ENCODE measurements around the gene E2F4. TPM values are rescaled to one million over a fixed set of nuclear protein-coding genes. Genes with fewer than 3 reads are reported as not detected.

E2F4 gene
- total and polyA plus RNA-seq, 2 donors, result 46.9 to 47.7 TPM

GRCh38 chr16:67208154-67208896, 16.4 kb downstream of the E2F4 start:
- Histone ChIP-seq H3K9me3 (ENCODE audit: control insufficient read depth in 2 of 2, insufficient read depth in 1 of 2, low read length in 1 of 2) (no peaks in the 10 kb centered on the region), H3K27ac (ENCODE audit: low read depth in 1 of 2, low read length in 1 of 2) (no peak overlapping the region), H3K4me1 (ENCODE audit: control insufficient read depth in 2 of 2, insufficient read depth in 2 of 2, low read length in 2 of 2) (no peaks in the 10 kb centered on the region), H3K4me3 (ENCODE audit: low read length in 2 of 2) (no peak overlapping the region), H3K27me3 (ENCODE audit: control insufficient read depth in 2 of 2, insufficient read depth in 1 of 2, low read length in 1 of 2) (no peaks in the 10 kb centered on the region), H3K36me3 (ENCODE audit: control insufficient read depth in 2 of 2, insufficient read depth in 2 of 2, low read length in 1 of 2) (peaks cover 12% of the 10 kb centered on the region in 2 donors)
- DNase-seq (ENCODE audit: low read depth in 6 of 9, low spot score in 9 of 9), result no peak
- whole genome bisulfite sequencing, result 97% methylated on average over 11 of the region's 11 CpGs

- no peaks in the 10 kb centered on the region for H3K9me3 ChIP-seq (ENCODE audit: control insufficient read depth in 2 of 2, insufficient read depth in 1 of 2, low read length in 1 of 2)
- DNase-seq (ENCODE audit: low read depth in 6 of 9, low spot score in 9 of 9), result no peak
- no peaks in the 10 kb centered on the region for H3K27me3 ChIP-seq (ENCODE audit: control insufficient read depth in 2 of 2, insufficient read depth in 1 of 2, low read length in 1 of 2)
- WGBS, result 96% methylated on average over 8 of the region's 8 CpGs
- no peaks in the 10 kb centered on the region for H3K4me1 ChIP-seq (ENCODE audit: control insufficient read depth in 2 of 2, insufficient read depth in 2 of 2, low read length in 2 of 2)
- H3K4me3 ChIP-seq (ENCODE audit: low read length in 2 of 2), result no peak overlapping the region
- peaks cover 0 to 6% of the 10 kb centered on the region in 2 donors for H3K36me3 ChIP-seq (ENCODE audit: control insufficient read depth in 2 of 2, insufficient read depth in 2 of 2, low read length in 1 of 2)
- no peak overlapping the region for H3K27ac ChIP-seq (ENCODE audit: low read depth in 1 of 2, low read length in 1 of 2)
Measured at GRCh38 chr16:67209565-67209964, 17.6 kb downstream of the E2F4 start.

- WGBS, result 97% methylated on average over 25 of the region's 25 CpGs
- H3K36me3 ChIP-seq (ENCODE audit: control insufficient read depth in 2 of 2, insufficient read depth in 2 of 2, low read length in 1 of 2), result peaks cover 0 to 6% of the 10 kb centered on the region in 2 donors
- DNase-seq (ENCODE audit: low read depth in 6 of 9, low spot score in 9 of 9), result no peak
- no peak overlapping the region for H3K4me3 ChIP-seq (ENCODE audit: low read length in 2 of 2)
- no peak overlapping the region for H3K27ac ChIP-seq (ENCODE audit: low read depth in 1 of 2, low read length in 1 of 2)
- no peaks in the 10 kb centered on the region for H3K9me3 ChIP-seq (ENCODE audit: control insufficient read depth in 2 of 2, insufficient read depth in 1 of 2, low read length in 1 of 2)
- H3K4me1 ChIP-seq (ENCODE audit: control insufficient read depth in 2 of 2, insufficient read depth in 2 of 2, low read length in 2 of 2), result no peaks in the 10 kb centered on the region
- H3K27me3 ChIP-seq (ENCODE audit: control insufficient read depth in 2 of 2, insufficient read depth in 1 of 2, low read length in 1 of 2), result no peaks in the 10 kb centered on the region
Measured at GRCh38 chr16:67210069-67210937, 18.3 kb downstream of the E2F4 start.

GRCh38 chr16:67211674-67212073, 19.7 kb downstream of the E2F4 start:
- Histone ChIP-seq H3K4me3 (ENCODE audit: low read length in 2 of 2) (no peak overlapping the region), H3K9me3 (ENCODE audit: control insufficient read depth in 2 of 2, insufficient read depth in 1 of 2, low read length in 1 of 2) (no peaks in the 10 kb centered on the region), H3K27ac (ENCODE audit: low read depth in 1 of 2, low read length in 1 of 2) (no peak overlapping the region), H3K4me1 (ENCODE audit: control insufficient read depth in 2 of 2, insufficient read depth in 2 of 2, low read length in 2 of 2) (no peaks in the 10 kb centered on the region), H3K27me3 (ENCODE audit: control insufficient read depth in 2 of 2, insufficient read depth in 1 of 2, low read length in 1 of 2) (no peaks in the 10 kb centered on the region), H3K36me3 (ENCODE audit: control insufficient read depth in 2 of 2, insufficient read depth in 2 of 2, low read length in 1 of 2) (peaks cover 0 to under 1% of the 10 kb centered on the region in 2 donors)
- WGBS, result 93% methylated on average over 7 of the region's 7 CpGs
- DNase-seq (ENCODE audit: low read depth in 6 of 9, low spot score in 9 of 9), result no peak

GRCh38 chr16:67212766-67213165, 20.8 kb downstream of the E2F4 start:
- no peak for DNase-seq (ENCODE audit: low read depth in 6 of 9, low spot score in 9 of 9)
- Histone ChIP-seq H3K4me1 (ENCODE audit: control insufficient read depth in 2 of 2, insufficient read depth in 2 of 2, low read length in 2 of 2) (no peaks in the 10 kb centered on the region), H3K9me3 (ENCODE audit: control insufficient read depth in 2 of 2, insufficient read depth in 1 of 2, low read length in 1 of 2) (no peaks in the 10 kb centered on the region), H3K27me3 (ENCODE audit: control insufficient read depth in 2 of 2, insufficient read depth in 1 of 2, low read length in 1 of 2) (no peaks in the 10 kb centered on the region), H3K27ac (ENCODE audit: low read depth in 1 of 2, low read length in 1 of 2) (no peak overlapping the region), H3K4me3 (ENCODE audit: low read length in 2 of 2) (no peak overlapping the region), H3K36me3 (ENCODE audit: control insufficient read depth in 2 of 2, insufficient read depth in 2 of 2, low read length in 1 of 2) (no peaks in the 10 kb centered on the region)

GRCh38 chr16:67213197-67214019, 21.5 kb downstream of the E2F4 start:
- Histone ChIP-seq H3K4me3 (ENCODE audit: low read length in 2 of 2) (no peak overlapping the region), H3K27me3 (ENCODE audit: control insufficient read depth in 2 of 2, insufficient read depth in 1 of 2, low read length in 1 of 2) (no peaks in the 10 kb centered on the region), H3K27ac (ENCODE audit: low read depth in 1 of 2, low read length in 1 of 2) (no peak overlapping the region), H3K36me3 (ENCODE audit: control insufficient read depth in 2 of 2, insufficient read depth in 2 of 2, low read length in 1 of 2) (no peaks in the 10 kb centered on the region), H3K9me3 (ENCODE audit: control insufficient read depth in 2 of 2, insufficient read depth in 1 of 2, low read length in 1 of 2) (no peaks in the 10 kb centered on the region), H3K4me1 (ENCODE audit: control insufficient read depth in 2 of 2, insufficient read depth in 2 of 2, low read length in 2 of 2) (no peaks in the 10 kb centered on the region)
- WGBS, result 94% methylated on average over 8 of the region's 8 CpGs
- no peak for DNase-seq (ENCODE audit: low read depth in 6 of 9, low spot score in 9 of 9)

- Histone ChIP-seq H3K27me3 (ENCODE audit: control insufficient read depth in 2 of 2, insufficient read depth in 1 of 2, low read length in 1 of 2) (no peaks in the 10 kb centered on the region), H3K4me3 (ENCODE audit: low read length in 2 of 2) (no peak overlapping the region), H3K36me3 (ENCODE audit: control insufficient read depth in 2 of 2, insufficient read depth in 2 of 2, low read length in 1 of 2) (no peaks in the 10 kb centered on the region), H3K27ac (ENCODE audit: low read depth in 1 of 2, low read length in 1 of 2) (no peak overlapping the region), H3K4me1 (ENCODE audit: control insufficient read depth in 2 of 2, insufficient read depth in 2 of 2, low read length in 2 of 2) (no peaks in the 10 kb centered on the region), H3K9me3 (ENCODE audit: control insufficient read depth in 2 of 2, insufficient read depth in 1 of 2, low read length in 1 of 2) (no peaks in the 10 kb centered on the region)
- DNase-seq (ENCODE audit: low read depth in 6 of 9, low spot score in 9 of 9), result no peak
- WGBS, result 80% methylated on average over 5 of the region's 5 CpGs
Measured at GRCh38 chr16:67215706-67216105, 23.8 kb downstream of the E2F4 start.

- no peak overlapping the region for H3K4me3 ChIP-seq (ENCODE audit: low read length in 2 of 2)
- no peaks in the 10 kb centered on the region for H3K9me3 ChIP-seq (ENCODE audit: control insufficient read depth in 2 of 2, insufficient read depth in 1 of 2, low read length in 1 of 2)
- H3K27ac ChIP-seq (ENCODE audit: low read depth in 1 of 2, low read length in 1 of 2), result no peak overlapping the region
- no peaks in the 10 kb centered on the region for H3K27me3 ChIP-seq (ENCODE audit: control insufficient read depth in 2 of 2, insufficient read depth in 1 of 2, low read length in 1 of 2)
- H3K36me3 ChIP-seq (ENCODE audit: control insufficient read depth in 2 of 2, insufficient read depth in 2 of 2, low read length in 1 of 2), result no peaks in the 10 kb centered on the region
- no peaks in the 10 kb centered on the region for H3K4me1 ChIP-seq (ENCODE audit: control insufficient read depth in 2 of 2, insufficient read depth in 2 of 2, low read length in 2 of 2)
- no peak for DNase-seq (ENCODE audit: low read depth in 6 of 9, low spot score in 9 of 9)
- WGBS, result 77% methylated on average over 18 of the region's 18 CpGs
Measured at GRCh38 chr16:67216612-67217490, 24.9 kb downstream of the E2F4 start.

Measured in thymus (tissue), 11 donors.